ENCODE measurements around the gene C10orf90.
A peak's percentile ranks its signal among the peaks of the same experiment; 100 is the strongest.

The C10orf90 gene

DNA sequence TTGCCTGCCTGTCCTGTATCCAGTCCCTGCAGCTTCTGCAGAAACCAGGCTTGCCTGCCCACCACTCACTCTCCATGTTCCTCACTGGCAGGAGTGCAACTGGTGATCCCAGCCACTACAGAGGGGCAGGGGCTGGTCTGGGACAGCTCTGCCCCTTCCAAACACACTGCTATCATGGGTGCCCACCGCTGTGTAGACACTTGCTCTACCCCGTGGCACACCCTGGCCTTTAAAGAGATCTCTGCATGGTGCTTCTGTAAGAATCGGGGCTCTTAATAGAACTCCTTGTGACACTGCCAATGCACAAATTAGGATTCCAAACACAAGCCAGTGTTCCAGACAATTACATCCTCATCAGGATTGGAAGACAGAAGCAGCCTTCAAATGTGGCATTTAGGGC, 41.7 kb downstream of the C10orf90 start:
- DNase-seq: no peak

DNA sequence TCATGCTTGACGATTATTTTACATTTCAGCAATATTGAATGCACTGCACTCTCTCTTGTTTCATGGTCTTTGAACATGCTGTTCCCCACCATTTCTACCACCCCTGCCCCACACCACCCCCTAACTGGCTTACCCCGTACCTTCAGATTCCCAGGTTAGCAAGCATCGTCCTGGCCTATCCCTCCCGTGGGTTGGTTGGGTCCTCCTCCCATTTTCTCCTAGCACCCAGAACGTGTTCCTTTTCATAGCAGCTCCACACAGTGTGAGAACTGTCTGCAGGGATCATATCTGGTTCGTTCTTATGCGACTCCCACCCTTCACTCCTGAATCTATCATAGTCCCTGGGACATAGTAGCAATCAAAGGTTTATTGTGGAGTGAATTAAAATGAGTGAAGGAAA, 48.6 kb downstream of the C10orf90 start:
- DNase-seq: no peak

DNA sequence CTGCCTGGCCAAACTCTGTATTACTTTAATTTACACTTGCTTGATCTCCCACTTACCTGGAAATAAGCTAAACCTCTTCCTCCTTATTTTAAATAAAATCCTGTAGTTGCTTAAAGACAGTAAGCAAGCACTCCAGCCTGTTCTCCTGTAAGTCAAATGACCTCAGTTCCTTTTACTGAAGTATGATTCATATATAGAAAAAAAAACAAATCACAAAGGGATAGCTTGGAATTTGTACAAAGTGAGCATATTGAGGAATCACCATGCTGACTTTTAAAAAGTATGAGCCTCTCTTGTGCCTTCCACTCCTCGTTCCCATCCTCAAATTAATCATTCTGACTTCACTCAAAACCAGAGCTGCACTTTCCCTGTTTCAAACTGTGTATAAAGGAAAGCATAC, 52.0 kb downstream of the C10orf90 start:
- DNase-seq: no peak

DNA sequence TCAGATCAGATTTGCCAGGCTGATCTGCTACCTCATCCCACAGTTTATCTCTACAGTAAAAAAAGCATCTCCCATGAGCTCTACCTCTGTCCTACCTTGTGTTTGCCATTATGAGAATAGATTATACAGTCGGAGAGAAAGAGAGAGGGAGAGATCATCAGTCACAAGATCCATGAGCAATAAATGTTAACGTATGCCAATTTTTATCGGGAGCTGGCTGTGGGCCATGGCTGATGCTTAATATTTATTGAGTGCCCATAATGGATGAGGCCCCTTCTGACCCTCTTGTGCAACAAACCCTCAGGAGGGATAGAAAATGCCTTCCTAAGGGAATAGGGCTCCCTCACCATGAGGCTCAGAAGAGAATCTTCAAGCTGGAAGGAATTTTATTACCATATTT, 52.8 kb downstream of the C10orf90 start:
- no peak for DNase-seq

DNA sequence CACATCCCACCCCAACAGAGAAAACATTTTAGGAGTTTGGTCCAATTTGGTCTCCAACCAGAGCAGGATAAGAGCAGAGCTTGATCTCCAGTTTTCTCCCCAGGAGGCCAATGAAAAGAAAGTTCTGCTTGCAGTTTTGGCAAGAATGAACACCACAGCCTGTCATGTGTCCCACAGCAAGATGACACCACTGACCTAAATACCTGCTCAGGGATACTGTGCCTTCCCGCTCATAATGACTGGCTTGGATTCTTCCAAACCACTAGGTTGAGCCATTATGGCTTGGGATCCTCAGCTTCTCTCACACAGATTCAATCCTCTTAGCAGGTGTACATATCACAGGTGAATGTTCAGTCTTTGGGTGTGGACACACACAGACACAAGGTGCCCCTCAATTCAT, 53.3 kb downstream of the C10orf90 start:
- DNase-seq: no peak

DNA sequence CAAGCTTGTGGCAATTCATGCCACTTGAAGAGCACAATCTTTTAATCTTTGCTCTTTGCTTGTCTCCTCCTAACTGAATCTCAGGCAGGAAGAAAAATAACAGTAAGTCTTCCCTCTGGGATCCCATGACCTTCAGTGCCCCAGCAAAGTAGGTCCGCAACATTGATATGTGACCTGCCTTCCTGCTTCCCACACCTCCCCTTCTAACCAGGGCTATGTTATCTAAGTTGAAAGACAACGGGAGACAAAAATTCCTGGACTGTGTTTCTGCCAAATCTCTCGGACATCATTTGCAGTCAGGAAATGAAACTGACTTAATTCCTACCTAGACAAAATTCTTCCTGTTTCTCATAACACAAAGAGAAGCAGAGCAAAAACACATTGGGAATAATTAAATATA, 53.8 kb downstream of the C10orf90 start:
- DNase-seq: no peak

DNA sequence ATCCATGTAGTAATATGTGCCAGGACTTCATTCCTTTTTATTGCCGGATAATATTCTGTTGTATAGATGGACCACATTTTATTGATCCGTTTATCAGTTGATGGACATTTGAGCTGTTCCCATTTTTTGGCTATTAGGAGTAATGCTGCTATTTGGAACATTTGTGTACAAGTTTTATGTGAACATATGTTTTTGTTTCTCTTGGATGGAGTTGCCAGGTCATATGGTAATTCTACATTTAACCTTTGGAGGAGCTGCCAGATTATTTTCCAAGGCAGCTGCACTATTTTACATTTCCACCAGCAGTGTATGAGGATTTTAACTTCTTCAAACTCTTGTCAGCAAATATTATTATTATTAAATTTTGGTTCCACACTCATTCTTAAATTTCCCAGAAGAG, 59.2 kb downstream of the C10orf90 start:
- no peak for DNase-seq

DNA sequence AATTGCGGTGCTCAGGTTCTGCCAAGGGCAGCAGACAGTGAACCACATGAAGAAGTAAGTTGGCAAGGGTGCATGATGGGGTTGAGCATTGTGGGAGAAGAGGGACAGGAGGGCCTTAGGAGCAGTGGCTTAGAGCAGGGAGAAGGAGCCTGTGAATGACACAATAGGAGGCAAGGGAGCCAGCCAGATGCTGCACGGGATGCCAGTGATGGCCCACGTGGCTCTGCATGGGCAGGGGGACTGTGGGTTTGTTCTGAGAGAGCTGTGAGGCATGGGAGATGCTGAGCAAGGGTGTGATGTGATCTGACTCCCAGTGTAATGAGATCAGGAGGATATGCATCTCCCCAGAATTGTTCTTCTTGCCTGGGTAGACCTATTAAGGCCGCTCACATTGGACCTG, 60.9 kb downstream of the C10orf90 start:
- DNase-seq: no peak

DNA sequence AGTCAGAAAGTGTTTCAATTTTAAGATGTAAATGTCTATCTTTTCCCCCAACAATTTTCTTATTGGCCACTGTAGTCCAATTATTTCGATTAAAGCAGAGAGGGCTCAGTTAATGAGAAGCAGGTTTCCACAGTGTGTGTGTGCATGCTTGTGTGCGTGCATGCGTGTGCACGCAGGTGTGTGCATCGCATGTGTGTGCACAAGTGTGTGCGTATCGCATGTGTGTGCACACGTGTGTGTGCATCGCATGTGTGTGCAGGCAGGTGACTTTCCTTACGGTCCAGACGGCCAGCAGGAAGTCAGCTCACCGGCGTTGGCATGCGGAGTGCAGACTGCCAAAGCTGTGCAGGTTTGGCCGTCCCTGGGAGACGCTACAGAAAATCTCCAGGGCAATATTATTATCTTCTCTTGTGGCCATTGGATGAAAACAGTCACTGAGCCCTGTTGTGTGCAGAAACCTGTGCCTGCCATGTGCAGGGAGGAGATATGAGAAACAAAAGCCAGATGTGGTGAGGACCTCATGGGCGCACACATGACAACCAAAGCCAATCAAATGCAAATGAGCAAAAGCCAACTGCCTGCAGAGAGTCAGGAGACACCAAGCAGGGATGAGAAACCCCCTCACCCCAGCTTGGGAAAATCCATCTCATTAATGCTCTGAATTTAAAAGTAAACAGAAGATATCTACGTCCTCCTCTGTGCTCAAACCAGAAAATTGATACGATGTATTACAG, 70.4 kb downstream of the C10orf90 start:
- DNase-seq: no peak

DNA sequence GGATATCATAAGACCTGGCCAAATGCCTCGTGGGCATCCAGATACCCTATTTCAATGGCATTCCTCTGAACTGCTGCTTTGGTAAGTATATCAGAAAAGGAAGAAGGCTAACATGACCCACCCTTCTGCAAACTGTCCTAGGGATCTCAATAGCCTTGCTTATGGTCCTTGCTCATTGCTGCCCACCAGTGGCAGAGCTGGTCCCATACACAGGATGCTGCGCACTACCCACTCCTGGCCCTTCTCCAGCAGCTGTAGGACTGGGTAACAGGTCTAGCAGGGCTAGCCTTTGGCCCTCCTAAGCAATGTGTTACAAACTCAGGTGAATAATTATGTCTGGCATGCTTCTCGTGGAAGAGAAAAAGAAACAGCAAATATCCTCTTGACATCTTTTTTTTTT, 72.5 kb downstream of the C10orf90 start:
- DNase-seq: peak; percentile 31 to 62

DNA sequence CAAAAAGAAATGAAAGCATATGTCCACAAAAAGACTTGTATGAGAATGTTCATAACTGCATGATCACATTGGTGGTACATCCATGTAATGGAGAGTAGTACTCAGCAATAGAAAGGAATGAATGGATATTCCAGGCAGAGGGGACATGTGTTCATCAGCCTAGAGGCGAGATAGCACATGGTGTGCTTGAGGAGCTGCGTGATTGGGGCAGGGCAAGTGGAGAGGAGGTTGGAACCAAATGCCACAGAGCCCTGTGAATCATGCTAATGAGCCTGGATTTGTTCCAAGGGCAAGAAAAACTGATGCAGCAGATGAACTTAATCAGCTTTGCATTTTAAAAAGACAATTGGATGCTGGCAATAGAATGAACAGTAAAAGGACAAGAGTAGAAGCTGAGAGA, 73.3 kb downstream of the C10orf90 start:
- DNase-seq: no peak

DNA sequence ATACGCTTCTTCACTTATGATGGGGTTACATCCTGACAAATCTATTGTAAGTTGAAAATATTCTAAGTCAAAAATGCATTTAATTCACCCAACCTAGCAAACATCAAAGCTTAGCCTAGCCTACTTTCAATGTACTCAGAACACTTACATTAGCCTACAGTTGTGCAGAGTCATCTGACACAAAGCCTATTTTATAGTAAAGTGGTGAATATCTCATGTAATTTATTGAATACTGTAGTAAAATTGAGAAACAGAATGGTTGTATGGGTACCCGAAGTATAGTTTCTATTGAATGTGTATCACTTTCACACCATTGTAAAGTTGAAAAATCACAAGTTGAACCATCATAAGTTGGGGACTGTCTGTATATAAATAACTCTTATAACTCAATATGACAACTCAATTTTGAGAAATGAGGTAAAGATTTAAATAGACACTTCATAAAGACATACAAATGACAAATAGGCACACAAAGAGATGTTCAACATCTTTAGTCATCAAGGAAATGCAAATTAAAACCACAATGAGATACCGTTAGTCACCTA, 73.9 kb downstream of the C10orf90 start:
- DNase-seq: no peak

DNA sequence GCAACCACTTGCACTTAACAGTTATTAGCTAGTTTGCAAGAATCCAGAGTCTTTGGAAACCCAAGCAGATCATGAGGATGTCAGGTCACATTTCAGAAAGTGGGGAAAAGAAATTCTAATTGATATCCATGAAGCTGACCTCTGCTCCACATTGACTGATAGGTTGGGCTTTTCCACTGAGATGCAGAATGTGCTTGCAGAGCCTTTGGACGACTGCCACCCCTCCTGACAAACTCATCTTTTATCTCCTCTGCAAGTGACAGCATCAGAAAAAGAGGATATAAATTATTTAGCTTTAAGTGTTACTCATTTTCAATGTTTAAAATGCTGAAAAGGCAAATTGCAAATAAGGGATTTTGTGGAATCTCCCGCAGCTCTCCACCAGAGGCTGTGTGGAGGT, 75.3 kb downstream of the C10orf90 start:
- no peak for DNase-seq

DNA sequence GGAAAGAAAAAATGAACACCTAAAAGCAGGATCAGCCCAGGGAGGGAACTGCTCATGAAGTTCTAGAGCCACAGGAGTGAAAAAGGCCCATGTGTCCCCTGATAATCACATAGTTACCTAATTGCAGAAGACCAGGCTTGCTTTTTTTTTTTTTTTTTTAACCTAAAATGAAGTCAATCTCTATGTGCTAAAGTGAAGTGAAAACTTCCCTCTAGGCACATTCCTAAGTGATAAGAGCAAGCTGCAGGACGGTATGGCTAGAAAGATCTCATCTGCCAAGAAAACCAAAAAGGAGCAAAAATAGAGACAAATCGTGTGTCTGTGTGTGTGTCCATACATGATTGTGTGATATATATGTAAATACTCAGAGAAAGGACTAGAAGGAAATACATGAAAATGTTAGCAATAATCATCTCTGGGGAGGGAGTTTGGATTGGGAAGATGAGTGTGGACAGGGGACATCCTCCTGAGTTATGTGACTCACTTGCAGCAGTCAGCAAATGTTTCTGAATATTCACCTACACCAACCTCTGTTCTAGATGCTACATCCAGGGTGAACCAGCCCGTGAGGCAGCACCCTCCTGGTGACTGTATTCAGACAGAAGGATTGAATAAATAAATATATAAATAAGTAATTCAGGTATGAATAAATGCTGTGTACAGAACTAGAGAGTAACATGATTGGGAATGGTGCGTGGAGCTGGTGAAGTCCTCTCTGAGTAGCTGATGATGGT, 76.4 kb downstream of the C10orf90 start:
- no peak for DNase-seq

DNA sequence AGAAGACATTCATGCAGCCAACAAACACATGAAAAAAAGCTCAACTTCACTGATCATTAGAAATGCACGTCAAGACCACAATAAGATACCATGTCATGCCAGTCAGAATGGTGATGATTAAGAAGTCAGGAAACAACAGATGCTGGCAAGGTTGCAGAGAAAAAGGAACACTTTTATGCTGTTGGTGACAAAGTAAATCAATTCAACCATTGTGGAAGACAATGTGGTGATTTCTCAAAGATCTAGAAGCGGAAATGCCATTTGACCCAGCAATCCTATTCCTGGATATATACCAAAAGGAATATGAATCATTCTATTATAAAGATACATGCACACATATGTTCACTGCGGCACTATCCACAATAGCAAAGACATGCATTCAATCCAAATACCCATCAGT, 77.6 kb downstream of the C10orf90 start:
- DNase-seq: no peak

DNA sequence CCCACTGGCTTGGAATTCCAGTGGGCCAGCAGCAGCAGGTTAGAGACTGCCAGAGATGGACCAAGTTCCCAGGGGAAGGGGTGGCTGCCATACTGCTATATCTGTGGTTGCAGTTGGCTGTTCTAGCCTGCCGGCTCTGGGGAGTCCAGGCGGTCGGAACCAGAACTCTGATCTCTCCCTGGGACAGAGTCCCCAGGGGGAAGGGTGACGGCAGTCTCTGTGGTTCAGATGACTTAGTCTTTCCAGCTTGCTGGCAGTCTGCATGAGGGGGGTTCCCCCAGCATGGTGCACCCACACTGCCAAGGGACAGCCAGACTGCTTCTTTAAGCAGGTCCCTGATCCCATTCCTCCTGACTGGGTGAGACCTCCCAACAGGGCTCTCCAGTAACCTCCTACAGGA, 82.5 kb downstream of the C10orf90 start:
- DNase-seq: no peak

DNA sequence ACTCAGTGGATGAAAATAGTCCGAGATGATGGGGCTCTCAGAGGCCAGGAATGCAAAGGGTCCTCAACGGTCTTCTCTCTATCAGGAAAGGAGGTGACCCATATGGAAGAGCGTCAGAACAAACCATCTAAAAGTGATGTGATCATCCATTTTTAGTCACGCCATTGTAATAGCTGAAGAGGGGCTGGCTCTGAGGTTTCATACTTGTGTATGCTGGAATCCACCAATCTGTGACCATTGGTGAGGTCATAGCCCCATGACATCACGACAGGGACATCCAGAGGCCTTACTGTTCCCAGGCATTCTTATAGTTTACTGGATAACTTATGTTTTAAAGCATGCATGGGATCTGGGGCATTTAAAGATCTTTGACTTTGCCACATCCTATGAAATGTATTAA, 83.6 kb downstream of the C10orf90 start:
- DNase-seq: no peak

DNA sequence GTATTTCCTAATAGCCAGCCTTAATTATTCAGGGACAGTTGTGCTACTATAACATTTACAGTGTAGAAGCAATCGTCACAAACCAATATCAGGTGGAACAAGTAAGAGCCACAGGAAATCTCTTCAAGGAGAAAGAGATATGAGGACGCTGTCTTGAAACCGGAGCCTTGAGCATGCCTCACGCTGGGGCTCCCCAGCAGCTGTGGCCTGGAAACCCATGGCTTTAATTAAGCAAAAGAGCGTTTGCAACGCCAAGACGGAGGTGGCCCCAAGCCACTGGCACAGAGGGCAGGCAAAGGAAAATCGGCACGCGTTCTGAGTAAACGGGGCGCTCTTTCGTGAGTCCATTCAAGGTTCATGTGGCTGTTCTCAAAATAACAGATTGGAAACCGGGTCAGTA, 84.4 kb downstream of the C10orf90 start:
- DNase-seq: no peak

DNA sequence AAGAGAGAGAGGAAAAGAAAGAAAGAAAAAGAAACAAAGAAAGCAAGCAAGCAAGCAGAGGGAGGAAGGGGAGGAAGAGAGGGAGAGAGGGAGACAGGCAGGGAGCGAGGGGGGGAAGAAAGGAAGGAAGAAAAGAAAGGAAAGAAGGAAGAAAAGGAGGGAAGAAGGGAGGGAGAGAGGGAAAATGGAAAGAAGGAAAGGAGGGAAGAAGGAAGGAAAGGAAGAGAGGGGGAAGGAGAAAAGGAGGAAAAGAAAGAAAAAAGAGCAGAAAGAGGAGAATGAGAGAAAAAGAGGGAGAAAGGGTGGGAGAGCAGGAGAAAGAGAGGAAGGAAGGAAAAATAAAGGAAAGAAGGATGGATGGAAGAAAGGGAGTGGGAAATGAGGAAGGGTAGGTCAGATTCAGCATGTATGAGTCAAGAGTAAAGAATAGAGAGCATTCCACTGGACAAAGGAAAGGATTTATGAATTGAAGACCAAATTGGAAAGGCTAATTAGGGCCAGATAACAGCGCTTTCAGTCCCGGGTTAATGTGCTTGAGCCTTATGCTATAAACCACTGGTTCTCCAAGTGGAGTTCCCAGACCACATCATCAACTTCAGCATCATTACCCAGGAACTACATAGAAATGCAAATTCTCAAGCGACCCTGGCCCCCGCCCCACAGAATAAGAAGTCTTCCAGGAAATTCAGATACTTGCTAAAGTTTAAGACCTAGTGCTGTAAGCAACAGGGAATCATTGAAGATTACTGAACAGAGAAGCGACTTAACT, 85.1 kb downstream of the C10orf90 start:
- no peak for DNase-seq

DNA sequence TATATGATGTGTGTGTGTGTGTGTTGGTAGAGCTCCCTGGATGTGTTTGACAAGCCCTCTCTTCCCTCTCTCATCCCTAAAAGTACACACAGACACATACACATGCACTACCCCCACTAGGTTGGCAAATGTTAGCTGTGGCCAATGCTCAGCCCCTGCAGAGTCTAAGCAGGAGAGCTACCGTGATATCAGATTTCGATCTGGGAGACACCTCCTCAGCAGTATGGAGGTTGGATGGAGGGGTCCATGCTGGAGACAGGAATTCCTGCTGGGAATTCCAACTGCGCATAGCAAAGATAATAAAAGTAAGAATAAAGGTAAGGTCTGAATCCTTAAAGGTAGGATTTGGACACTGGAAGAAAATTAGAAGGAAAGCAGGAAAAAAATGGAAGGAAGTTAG, 85.7 kb downstream of the C10orf90 start:
- no peak for DNase-seq

DNA sequence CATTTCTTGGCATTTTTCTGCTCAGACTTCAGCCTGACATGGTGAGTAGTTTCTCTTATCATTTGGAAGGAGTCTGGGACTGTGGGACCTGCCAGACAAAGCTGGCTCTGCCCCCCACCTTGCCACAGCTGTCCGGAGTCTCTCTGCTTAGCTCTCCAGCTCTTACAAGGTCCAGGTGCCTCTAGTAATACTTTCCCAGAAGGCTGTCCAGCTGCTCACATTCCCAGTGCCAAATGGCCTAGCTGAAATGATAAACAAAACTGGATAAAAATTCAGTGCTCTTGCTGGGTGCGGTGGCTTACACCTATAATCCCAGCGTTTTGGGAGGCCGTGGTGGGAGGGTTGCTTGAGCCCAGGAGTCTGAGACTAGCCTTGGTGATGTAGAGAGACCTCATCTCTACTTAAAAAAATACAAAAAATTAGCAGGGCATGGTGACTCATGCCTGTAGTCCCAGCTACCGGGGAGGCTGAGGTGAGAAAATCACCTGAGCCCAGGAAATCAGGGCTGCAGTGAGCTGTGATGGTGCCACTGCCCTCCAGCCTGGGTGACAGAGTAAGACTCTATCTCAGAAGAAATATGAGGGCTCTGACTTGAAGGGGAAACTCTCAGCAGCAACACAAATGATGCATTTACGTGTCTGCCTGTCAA, 86.8 kb downstream of the C10orf90 start:
- no peak for DNase-seq

DNA sequence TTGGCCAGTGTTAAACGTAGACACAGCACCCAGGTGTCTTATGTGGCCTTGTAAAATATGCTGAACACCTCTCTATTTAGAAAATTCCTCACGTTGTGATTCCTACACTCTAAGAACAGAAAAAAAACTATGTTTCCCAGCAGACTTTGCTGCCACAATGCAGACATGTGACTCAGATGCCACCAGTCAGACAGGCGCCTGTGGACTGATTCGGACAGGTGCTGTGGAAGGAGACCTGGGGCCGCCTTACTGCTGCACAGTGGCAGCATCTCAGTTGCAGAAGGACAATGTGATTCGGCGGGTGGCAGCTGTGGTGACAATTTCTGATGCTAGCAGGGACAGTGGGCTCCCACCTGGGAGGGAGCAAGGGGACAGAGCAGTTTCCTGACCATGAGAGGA, 88.8 kb downstream of the C10orf90 start:
- DNase-seq: no peak
